Measurements from ENCODE around the gene EMC9. TPM values are rescaled to one million over a fixed set of nuclear protein-coding genes. Genes with fewer than 3 reads are reported as not detected.

Gene EMC9
- total RNA-seq, 4 donors from 2014 or later: 13.6 to 18.8 (median 16.3) TPM

DNA sequence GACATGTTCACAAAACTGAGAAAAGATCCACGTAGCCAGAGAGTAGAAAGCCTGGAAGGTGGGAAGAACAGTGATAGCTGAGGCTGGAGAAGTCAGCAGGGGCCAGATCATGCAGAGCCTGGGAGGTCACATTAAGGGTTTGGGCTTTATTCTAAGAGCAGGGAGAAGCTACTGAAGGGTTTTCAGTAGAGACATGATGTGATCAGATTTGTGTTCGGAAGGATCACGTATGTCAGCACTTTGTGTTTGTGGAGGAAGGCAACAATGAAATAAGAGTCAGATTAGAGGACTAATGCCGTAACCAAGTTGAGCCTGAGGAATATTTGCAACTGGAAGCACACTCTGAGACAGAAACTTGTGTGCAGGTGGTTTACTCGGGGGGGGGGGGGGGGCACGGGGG is 51.5 kb downstream of the EMC9 start:
- Histone ChIP-seq H3K9me3 (no peaks in the 10 kb centered on the region), H3K27ac (no peak overlapping the region), H3K27me3 (no peaks in the 10 kb centered on the region), H3K4me1 (peaks cover under 1 to 9% of the 10 kb centered on the region in 2 donors), H3K36me3 (no peaks in the 10 kb centered on the region), H3K4me3 (no peak overlapping the region)
- intact Hi-C loops (cut with DNase I; ENCODE audit: low total_unique reads): loop anchor here (1.0 kb wide), 2 partner anchors 32 to 76 kb away; no protein-coding TSS in a partner anchor
- in situ Hi-C loops (cut with MboI; ENCODE audit: low sequenced_read_pairs in 4 of 4): loop anchor here in 1 of 4 donors (5.0 kb wide), 1 partner anchor 33 kb away; no protein-coding TSS in a partner anchor
- no peak for TF ChIP-seq POLR2A (IDR thresholded peaks at IDR 0.05)
- DNase-seq (no peak), ATAC-seq (no peak)

Small RNA genes lying within 50 kb of the gene (microRNA-seq; reads per million reads assigned to microRNA genes)
- 0 to 1.2 reads per million in 2 donors for gene MIR7703 (ENCODE audit: borderline replicate concordance in 2 of 2)

Other genes with a start within 250 kb of the EMC9 start
- 10 to 100 TPM; 26.0 to 56.2 (median 44.1) TPM for gene DHRS4, start 187.8 kb downstream of the EMC9 start, total RNA-seq
- gene DHRS4L2, start 152.7 kb downstream of the EMC9 start, total RNA-seq: 10 to 100 TPM; 12.1 to 40.2 (median 25.0) TPM
- gene CARMIL3, start 89.6 kb downstream of the EMC9 start, total RNA-seq: under 1 TPM in 2 of 4 donors, not detected in 2; 0.04 to 0.31 TPM
- not detected for gene CPNE6, start 70.0 kb downstream of the EMC9 start, total RNA-seq
- gene PCK2, start 47.3 kb downstream of the EMC9 start, total RNA-seq: 1 to 10 TPM; 1.9 to 9.8 (median 3.6) TPM
- gene DCAF11, start 26.8 kb downstream of the EMC9 start, total RNA-seq: 100 to 1,000 TPM in 1 of 4 donors, 10 to 100 TPM in 3; 52.4 to 113 (median 88.7) TPM
- 1 to 10 TPM in 3 of 4 donors, under 1 TPM in 1; 0.82 to 4.5 (median 2.4) TPM for gene NRL, start 26.6 kb downstream of the EMC9 start, total RNA-seq
- 10 to 100 TPM; 45.3 to 91.3 (median 65.4) TPM for gene FITM1, start 10.9 kb downstream of the EMC9 start, total RNA-seq
- gene PSME1, start 5.4 kb downstream of the EMC9 start, total RNA-seq: 100 to 1,000 TPM in 2 of 4 donors, 10 to 100 TPM in 2; 63.3 to 158 (median 87.5) TPM
- gene PSME2, start 5.0 kb upstream of the EMC9 start, total RNA-seq: 10 to 100 TPM; 13.7 to 53.2 (median 21.5) TPM
- 100 to 1,000 TPM in 1 of 4 donors, 10 to 100 TPM in 3; 63.3 to 140 (median 82.4) TPM for gene RNF31, start 5.9 kb upstream of the EMC9 start, total RNA-seq
- gene IRF9, start 19.7 kb upstream of the EMC9 start, total RNA-seq: 10 to 100 TPM in 3 of 4 donors, 1 to 10 TPM in 1; 6.5 to 36.7 (median 11.9) TPM
- 1 to 10 TPM in 1 of 4 donors, under 1 TPM in 2, not detected in 1; 0.27 to 3.1 (median 0.82) TPM for gene REC8, start 30.5 kb upstream of the EMC9 start, total RNA-seq
- gene IPO4, start 47.2 kb upstream of the EMC9 start, total RNA-seq: 10 to 100 TPM; 35.7 to 73.2 (median 55.4) TPM
- gene TM9SF1, start 53.9 kb upstream of the EMC9 start, total RNA-seq: 10 to 100 TPM; 31.4 to 46.4 (median 36.7) TPM
- gene TSSK4, start 64.1 kb upstream of the EMC9 start, total RNA-seq: not detected
- gene CHMP4A, start 71.9 kb upstream of the EMC9 start, total RNA-seq: 10 to 100 TPM; 13.6 to 29.8 (median 20.7) TPM
- gene MDP1, start 74.5 kb upstream of the EMC9 start, total RNA-seq: 10 to 100 TPM in 3 of 4 donors, 1 to 10 TPM in 1; 6.7 to 19.2 (median 13.9) TPM
- 100 to 1,000 TPM; 141 to 178 (median 162) TPM for gene NEDD8, start 90.8 kb upstream of the EMC9 start, total RNA-seq
- gene GMPR2, start 91.3 kb upstream of the EMC9 start, total RNA-seq: 10 to 100 TPM; 15.4 to 44.8 (median 27.4) TPM
- gene TINF2, start 101.0 kb upstream of the EMC9 start, total RNA-seq: 10 to 100 TPM; 41.4 to 77.1 (median 50.7) TPM
- under 1 TPM in 1 of 4 donors, not detected in 3; 0.20 TPM for gene TGM1, start 121.6 kb upstream of the EMC9 start, total RNA-seq
- gene RABGGTA, start 130.0 kb upstream of the EMC9 start, total RNA-seq: 10 to 100 TPM; 20.9 to 32.8 (median 28.0) TPM
- gene DHRS1, start 158.2 kb upstream of the EMC9 start, total RNA-seq: 10 to 100 TPM in 2 of 4 donors, 1 to 10 TPM in 2; 1.9 to 12.2 (median 8.2) TPM
- 10 to 100 TPM; 27.2 to 43.5 (median 32.2) TPM for gene NOP9, start 158.3 kb upstream of the EMC9 start, total RNA-seq
- gene CIDEB, start 166.4 kb upstream of the EMC9 start, total RNA-seq: 1 to 10 TPM in 1 of 4 donors, under 1 TPM in 3; 0.39 to 1.5 (median 0.88) TPM
- gene LTB4R2, start 168.5 kb upstream of the EMC9 start, total RNA-seq: 1 to 10 TPM in 2 of 4 donors, under 1 TPM in 2; 0.39 to 3.3 (median 2.0) TPM
- gene LTB4R, start 169.9 kb upstream of the EMC9 start, total RNA-seq: 1 to 10 TPM in 2 of 4 donors, under 1 TPM in 2; 0.13 to 2.2 (median 0.75) TPM
- 10 to 100 TPM in 1 of 4 donors, 1 to 10 TPM in 3; 7.9 to 16.6 (median 8.7) TPM for gene ADCY4, start 193.5 kb upstream of the EMC9 start, total RNA-seq
- gene RIPK3, start 198.4 kb upstream of the EMC9 start, total RNA-seq: 1 to 10 TPM in 2 of 4 donors, under 1 TPM in 2; 0.66 to 1.6 (median 0.97) TPM
- gene NFATC4, start 226.6 kb upstream of the EMC9 start, total RNA-seq: 10 to 100 TPM in 1 of 4 donors, 1 to 10 TPM in 3; 4.6 to 13.2 (median 7.5) TPM